ENCODE measurements around the gene IGFBP5. TPM values are rescaled to one million over a fixed set of nuclear protein-coding genes. Genes with fewer than 3 reads are reported as not detected.

Gene IGFBP5
- total RNA-seq, 1 donor from 2014 or later, result 246 TPM

GRCh38 chr2:216714376-216714775 is 19.0 kb upstream of the IGFBP5 start:
- no peak for DNase-seq (ENCODE audit: low spot score)

GRCh38 chr2:216713691-216714336 is 18.5 kb upstream of the IGFBP5 start:
- DNase-seq (ENCODE audit: low spot score), result no peak

DNA sequence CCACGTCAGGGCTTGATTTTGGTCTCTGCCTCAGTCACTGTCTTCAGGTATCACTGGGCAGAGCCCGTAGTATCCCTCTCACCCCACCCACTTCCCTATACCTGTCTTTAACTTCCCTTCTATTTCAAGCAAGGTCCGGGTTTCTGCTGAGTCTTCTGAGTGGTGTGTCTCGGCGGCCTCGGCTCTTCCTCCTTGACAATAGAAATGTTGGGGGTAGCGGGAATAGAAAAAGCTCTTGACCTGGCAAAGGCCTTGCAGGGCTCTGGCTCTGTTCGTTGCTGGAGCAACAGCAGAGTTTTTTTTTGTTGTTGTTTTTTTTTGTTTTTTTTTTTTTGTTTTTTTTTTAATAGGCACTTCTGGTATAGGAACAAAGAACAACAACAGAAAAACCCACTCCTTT is 16.0 kb upstream of the IGFBP5 start:
- DNase-seq (ENCODE audit: low spot score), result no peak

DNA sequence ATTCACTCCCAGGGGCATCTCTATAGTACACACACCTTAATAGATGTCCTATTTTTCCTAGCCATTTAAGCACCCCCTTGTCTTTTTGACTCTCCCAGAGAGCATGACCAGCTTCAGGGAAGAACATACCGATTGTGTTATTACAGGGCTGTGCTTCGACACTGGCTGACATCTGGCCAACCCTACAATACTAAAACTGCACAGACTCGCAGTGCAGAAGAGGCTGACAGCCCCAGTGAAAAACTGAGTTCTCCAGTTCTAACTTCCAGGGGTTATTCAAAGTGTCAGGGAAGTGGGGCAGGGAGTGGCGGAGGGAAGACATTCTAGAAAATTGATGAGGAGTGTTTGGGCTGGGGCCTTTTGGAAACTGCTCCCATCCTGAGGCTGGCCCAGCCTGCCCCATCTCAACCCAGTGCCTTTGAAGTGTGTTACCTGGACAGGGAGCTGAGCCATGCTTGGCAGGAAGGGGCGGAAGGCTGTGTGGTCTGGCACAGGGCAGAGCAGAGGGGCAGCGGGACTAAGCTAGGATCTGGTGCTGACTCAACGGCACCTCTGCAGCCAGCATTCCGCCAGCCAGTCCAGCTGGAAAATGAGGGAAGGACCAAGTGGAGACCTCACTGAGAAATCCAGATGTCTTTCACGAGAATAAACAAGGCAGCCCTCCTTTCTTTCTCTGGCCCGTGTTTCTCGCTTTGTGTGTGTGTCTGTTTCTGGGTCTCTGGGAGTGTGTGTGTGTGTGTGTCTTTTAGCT is 15.4 kb upstream of the IGFBP5 start:
- DNase-seq (ENCODE audit: low spot score), result peak; percentile 38

GRCh38 chr2:216702756-216703155 is 7.4 kb upstream of the IGFBP5 start:
- DNase-seq (ENCODE audit: low spot score), result no peak

DNA sequence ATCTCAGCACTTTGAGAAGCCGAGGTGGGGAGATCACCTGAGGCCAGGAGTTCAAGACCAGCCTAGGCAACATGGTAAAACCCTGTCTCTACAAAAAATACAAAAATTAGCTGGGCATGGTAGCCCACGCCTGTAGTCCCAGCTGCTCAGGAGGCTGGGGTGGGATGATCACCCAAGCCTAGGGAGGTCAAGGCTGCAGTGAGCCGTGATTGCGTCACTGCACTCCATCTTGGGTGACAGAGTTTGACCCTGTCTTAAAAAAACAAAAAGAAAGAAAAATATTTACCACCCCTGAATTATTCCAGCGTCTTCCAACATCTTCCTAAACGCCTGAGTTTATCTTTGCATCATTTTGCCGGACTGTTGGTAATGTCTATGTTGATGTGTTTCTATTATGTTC is 6.2 kb upstream of the IGFBP5 start:
- no peak for DNase-seq (ENCODE audit: low spot score)

DNA sequence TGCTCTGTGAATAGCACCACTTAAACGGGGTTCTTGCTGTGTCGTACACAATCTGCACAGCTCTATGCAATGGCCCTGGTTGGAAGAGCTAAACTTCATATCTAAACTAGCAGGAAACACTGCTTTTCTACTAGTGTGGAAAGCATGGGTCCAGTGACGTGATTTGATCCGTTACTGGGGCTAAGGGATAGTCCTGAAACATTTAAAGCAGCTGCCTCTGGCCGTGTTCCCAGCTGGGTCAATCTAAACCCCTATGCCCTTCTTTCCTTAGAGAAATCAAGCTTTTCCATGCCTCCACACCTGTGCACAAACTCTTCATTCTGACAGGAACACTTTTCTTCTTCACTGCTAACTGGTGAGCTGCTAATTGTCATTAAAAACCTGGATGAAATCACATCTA is 5.4 kb upstream of the IGFBP5 start:
- DNase-seq (ENCODE audit: low spot score), result no peak

GRCh38 chr2:216700088-216700567 is 4.8 kb upstream of the IGFBP5 start:
- no peak for DNase-seq (ENCODE audit: low spot score)

DNA sequence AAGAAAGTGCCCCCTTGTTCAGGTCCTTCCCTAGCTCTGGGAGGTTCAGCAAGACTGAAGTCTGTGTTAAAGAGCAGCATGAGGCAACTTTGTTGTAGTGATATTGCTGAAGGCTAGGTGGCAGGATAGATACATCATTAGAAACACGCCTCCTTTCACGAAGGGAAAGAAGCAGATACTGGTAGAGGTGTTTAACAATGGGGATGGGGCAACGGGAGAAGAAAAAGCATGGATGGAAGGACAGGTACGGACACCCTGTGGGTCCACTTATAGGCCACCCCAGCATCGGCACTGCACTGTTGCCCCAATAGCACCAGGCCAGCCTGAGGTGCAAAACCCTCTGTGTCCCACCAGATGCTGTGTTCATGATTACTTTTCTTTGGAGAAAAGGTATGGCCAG is 3.5 kb upstream of the IGFBP5 start:
- DNase-seq (ENCODE audit: low spot score), result no peak

GRCh38 chr2:216698293-216698692 is 2.9 kb upstream of the IGFBP5 start:
- DNase-seq (ENCODE audit: low spot score), result no peak

- DNase-seq (ENCODE audit: low spot score), result no peak
These were observed 1.6 kb upstream of the IGFBP5 start for GRCh38 chr2:216696751-216697560.

- DNase-seq (ENCODE audit: low spot score), result no peak
These were observed 972 bp upstream of the IGFBP5 start for GRCh38 chr2:216696321-216696720.

DNA sequence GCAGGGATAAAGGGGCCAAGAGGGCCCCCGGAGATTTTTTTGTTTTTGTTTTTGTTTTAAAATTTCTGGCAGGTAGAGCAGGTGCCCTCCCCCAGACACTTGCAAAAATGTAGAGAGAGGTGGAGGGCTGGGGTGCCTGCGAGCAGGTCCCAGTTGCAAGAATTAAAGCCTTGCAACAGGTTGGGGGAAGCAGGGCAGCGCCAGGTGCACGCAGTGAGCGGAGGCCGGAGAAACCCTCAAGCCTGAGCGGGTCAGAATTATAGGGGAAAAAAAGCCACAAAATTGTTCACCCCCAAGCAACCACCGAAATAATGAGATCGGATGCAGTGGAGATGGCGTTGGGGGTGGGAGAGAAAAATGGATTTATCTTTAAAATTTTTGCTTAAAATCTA is 527 bp downstream of the IGFBP5 start:
- no peak for DNase-seq (ENCODE audit: low spot score)

DNA sequence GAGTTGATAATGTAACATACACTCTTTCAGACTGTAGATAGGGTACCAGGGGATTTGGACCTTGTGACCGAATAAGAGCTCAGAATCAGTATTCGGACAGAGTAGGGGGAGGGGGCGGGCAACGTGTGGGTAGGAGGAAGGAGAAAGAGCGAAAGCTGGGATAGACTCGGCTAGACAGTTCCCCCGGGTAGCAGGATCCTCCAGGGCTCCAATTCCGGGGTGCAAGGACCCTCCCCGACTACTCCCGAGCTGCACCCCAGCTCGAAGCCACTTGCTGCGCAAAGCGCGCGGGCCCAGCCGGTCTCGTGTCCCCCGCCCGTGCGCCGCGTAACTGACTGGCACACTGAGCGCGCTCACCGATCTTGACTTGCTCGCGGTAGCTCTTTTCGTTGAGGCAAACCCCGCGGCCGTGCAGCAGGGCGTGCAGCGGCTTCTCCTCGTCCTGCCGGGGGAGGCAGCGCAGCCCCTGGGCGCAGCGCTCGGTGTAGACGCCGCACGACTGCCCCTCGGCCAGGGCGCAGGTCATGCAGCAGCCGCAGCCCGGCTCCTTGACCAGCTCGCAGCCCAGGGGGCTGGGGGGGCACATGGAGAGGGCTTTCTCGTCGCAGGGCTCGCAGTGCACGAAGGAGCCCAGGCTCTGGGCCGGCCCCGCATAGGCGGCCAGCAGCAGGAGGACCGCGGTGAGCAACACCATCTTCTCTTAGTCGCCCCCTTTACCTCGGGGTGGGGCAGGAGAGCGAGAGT is 1.1 kb downstream of the IGFBP5 start:
- peak; percentile 28 for DNase-seq (ENCODE audit: low spot score)

DNA sequence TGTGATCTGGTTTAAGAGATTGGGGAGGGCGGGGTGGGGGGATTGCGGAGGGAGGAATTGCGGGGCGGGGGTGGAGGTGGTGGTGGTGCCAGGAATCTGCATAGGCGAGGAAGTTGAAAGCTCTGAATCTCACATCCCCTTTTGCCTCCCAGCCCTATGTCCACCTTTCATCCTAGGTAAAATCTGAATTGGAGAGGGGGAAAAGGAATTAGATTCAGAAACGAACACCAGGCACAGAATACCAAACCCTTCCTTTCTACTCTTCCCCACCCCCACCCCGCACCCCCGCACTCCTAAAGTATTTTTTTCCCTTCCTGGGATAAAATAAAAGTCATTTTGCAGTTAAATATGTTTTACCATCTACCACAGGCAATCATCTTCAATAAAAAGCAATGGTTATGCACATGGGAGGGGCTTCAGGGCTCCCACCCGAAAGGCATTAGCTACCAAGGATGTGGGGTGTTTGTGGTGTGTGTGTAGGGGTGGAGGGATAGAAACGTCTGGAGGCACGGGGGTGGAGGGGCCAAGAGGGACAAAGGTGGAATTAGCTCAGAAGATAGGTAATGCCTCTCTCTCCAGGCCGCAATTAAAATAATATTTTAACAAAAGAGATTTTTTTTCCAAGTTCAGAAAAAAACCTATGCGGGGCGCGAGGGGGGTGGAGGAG is 1.8 kb downstream of the IGFBP5 start:
- no peak for DNase-seq (ENCODE audit: low spot score)

DNA sequence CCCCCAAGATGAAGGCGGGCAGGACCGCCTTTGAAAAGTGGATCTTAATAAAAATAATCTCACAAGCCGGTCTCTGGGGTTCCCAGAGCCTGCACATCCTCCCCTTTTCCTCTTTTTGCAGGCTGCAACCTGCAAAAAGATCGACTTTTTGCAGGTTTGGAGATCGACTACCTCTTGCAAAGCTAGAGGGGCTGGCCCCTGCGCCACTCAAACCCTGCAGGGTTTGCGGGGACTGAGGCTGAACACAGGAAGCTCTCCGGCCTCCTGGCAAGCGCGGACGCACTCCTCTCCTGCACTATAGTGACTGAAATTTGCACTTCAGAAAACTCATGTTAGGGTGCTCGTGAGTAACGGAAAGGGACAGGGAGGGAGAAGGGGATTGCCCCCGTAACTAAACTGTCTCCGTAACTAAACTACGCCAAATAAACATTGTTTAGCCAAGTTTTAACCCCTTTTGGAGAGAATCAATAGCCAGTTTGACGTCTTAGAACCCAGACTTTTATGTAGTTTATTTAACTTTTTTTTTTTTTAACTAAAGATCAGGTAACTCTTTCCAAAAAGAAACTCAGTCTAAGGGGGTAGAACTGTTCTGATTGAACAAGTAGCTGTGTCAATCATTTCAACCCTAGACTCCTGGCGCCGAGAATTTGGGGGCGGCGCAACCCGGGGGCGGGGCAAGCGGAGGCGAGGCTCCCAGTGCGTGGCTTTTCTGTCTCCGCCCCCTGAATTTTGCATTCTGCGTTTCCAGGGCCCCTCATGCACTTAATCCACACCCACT is 2.5 kb downstream of the IGFBP5 start:
- peak; percentile 76 for DNase-seq (ENCODE audit: low spot score)

GRCh38 chr2:216690853-216691741 is 4.3 kb downstream of the IGFBP5 start:
- DNase-seq (ENCODE audit: low spot score), result peak; percentile 58

DNA sequence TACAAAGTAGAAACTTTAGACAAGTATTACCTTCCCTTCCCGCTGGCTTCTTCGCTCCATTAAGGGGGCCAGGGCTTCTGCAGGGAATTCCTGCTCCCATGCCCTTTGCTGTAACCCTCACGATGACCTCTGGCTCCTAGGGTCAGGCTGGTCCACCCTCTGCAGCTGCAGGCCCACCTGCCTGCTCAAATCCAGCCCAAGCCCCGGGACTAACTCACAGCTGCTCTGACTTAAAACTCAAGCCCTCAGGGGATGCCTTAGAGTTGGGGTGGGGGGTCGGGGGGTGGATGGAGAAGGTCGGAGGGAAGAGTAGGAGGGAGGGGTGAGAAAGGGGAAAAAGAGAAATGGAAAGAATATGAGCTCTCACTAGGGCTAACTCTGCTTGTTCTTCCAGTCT is 4.9 kb downstream of the IGFBP5 start:
- DNase-seq (ENCODE audit: low spot score), result no peak

- no peak for DNase-seq (ENCODE audit: low spot score)
These were observed 6.0 kb downstream of the IGFBP5 start for GRCh38 chr2:216689397-216689796.
